K562 (cell line): ENCODE results near the gene QPCT.

ENCODE experiments used
- CEBPG ChIP-seq, 3 experiments: fragments of 200-800 bp in 1 of 3; sonication (Bioruptor generic) in 1 of 3; sonication (generic) in 1 of 3; formaldehyde crosslinking in 1 of 3; IDR thresholded peaks in 2 of 3; conservative IDR thresholded peaks in 1 of 3; 2 replicates each; pipeline versions ENCODE4 v1.6.1 to v1.8.0; 2016 to 2022; ENCODE audit warnings: missing compliant biosample characterization in 2 of 3, missing genetic modification characterization in 2 of 3, mild to moderate bottlenecking in 1 of 3, missing genetic modification reagents in 1 of 3
- CREB1 ChIP-seq, 2 experiments: sonication (generic) in 1 of 2; formaldehyde crosslinking in 1 of 2; IDR thresholded peaks; 2 replicates each; pipeline versions ENCODE4 v1.6.1 to v1.8.0; 2012 to 2022; ENCODE audit warnings: inconsistent platforms in 1 of 2, mild to moderate bottlenecking in 1 of 2, missing genetic modification reagents in 1 of 2, moderate library complexity in 1 of 2
- EP300 ChIP-seq: IDR thresholded peaks from 2 replicates; pipeline ENCODE4 v1.6.1; 2012; ENCODE audit warnings: low read length, improper control_type of control experiment
- FOSL1 ChIP-seq: fragments of 200-800 bp; sonication (Bioruptor generic); conservative IDR thresholded peaks from 2 replicates; pipeline ENCODE4 v1.6.1; 2016; ENCODE audit warnings: missing genetic modification characterization, missing compliant biosample characterization
- HDGF ChIP-seq: fragments of 450-650 bp; IDR thresholded peaks from 2 replicates; pipeline ENCODE4 v1.6.1; 2016
- RAD21 ChIP-seq, 2 experiments: fragments of 250-450 bp in 1 of 2; fragments of 450-650 bp in 1 of 2; sonication (Bioruptor Pico) in 1 of 2; formaldehyde crosslinking in 1 of 2; IDR thresholded peaks in 1 of 2; conservative IDR thresholded peaks in 1 of 2; 2 replicates each; pipeline versions ENCODE4 v1.4.0 to v1.8.0; 2020 to 2022; ENCODE audit warnings: mild to moderate bottlenecking in 2 of 2, moderate library complexity in 1 of 2
- TF ChIP-seq, protein P1 (sequence below), 2 experiments: fragments of 250-450 bp in 1 of 2; fragments of 450-650 bp in 1 of 2; sonication (Bioruptor Pico) in 1 of 2; IDR thresholded peaks; 2 replicates each; pipeline versions ENCODE4 v1.6.1 to v1.8.0; 2016 to 2021; ENCODE audit warnings: mild to moderate bottlenecking in 2 of 2, moderate library complexity in 2 of 2, missing compliant biosample characterization in 1 of 2, missing genetic modification characterization in 1 of 2

DNA sequence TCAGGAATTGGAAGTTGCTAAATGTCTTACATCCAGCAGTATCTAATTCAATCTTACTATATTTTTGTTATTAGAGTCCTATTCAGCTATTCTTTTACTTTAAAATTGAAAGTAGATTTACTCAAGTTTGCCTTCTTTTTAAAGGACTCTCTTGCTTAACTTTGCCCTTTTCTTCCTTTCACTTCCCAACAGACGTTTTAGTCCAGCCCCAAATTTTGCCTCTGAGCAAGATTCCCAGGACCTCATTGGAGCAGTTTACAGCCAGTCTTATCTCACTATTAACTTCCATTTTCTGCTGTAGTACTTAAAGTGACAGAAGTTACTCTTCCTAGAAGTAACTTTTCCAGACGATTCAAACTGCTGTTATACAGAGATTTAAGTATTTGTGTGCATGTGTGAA lies 18.1 kb upstream of the QPCT start:
- no peak for TF ChIP-seq HDGF
- no peak for TF ChIP-seq CREB1 (IDR thresholded peaks at IDR 0.05)
- TF ChIP-seq CREB1 (CRISPR knock-in tag; IDR thresholded peaks at IDR 0.05), result no peak
- TF ChIP-seq RAD21 (CRISPR knock-in tag; conservative IDR thresholded peaks at IDR 0.05 in 1 of 2, IDR thresholded peaks at IDR 0.05 in 1 of 2), result no peak
- TF ChIP-seq, protein P1, sequence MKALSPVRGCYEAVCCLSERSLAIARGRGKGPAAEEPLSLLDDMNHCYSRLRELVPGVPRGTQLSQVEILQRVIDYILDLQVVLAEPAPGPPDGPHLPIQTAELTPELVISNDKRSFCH (CRISPR knock-in tag; IDR thresholded peaks at IDR 0.05), result no peak
- TF ChIP-seq, protein P1 (tag; IDR thresholded peaks at IDR 0.05), result no peak
- TF ChIP-seq EP300, result no peak
- no peak for TF ChIP-seq CEBPG (CRISPR knock-in tag; IDR thresholded peaks at IDR 0.05)
- TF ChIP-seq CEBPG (tag; conservative IDR thresholded peaks at IDR 0.05 in 1 of 2, IDR thresholded peaks at IDR 0.05 in 1 of 2), result no peak
- no peak for TF ChIP-seq FOSL1 (tag)
